HepG2 (cell line): ENCODE data around the gene BGN. TPM values are rescaled to one million over a fixed set of nuclear protein-coding genes. Genes with fewer than 3 reads are reported as not detected.

Experiments used
- ATAC-seq: fragments of 200-7000 bp; cut with Tn5 transposase; 3 replicates; pipeline ENCODE4 v1.9.1; 2020; ENCODE audit warnings: mild to moderate bottlenecking, moderate library complexity
- BruUV-seq: library from RNA; stranded (reverse); fragments of 400-500 nt; replicated peaks from 2 replicates; lab custom pipeline; 2021; lab: Mats Ljungman, UMichigan
- CTCF ChIA-PET: fragments of 300-600 bp; formaldehyde crosslinking; extraction: SDS; loops from one replicate; lab custom pipeline; 2021; ENCODE audit warnings: low total read pairs, inconsistent platforms, low intra/inter-chr PET ratio; lab: Yijun Ruan, JAX
- POLR2A ChIA-PET: fragments of 350-600 bp; sonication (Branson Sonifier 250); formaldehyde crosslinking; loops from one replicate; lab custom pipeline; 2020; ENCODE audit warnings: antibody characterized with exemption, inconsistent platforms; lab: Yijun Ruan, JAX
- DNase-seq: peaks from one replicate; pipeline ENCODE4 v3.0.0-alpha.2; 2015; ENCODE audit warnings: low spot score
- FAIRE-seq: peaks from 3 replicates; lab custom pipeline; 2011; peaks lifted over from hg19 to GRCh38; lab: Jason Lieb, UNC
- H2AFZ ChIP-seq: one replicate; pipeline ENCODE4 v1.6.1; 2011; ENCODE audit warnings: low read length, inconsistent platforms
- H3K27ac ChIP-seq: fragments of 300-600 bp; 3 replicates; pipeline ENCODE4 v1.8.0; 2011; ENCODE audit warnings: mixed run types, mild to moderate bottlenecking, mixed read lengths, low read length, inconsistent platforms; ENCODE audit not compliant: insufficient read depth; ENCODE audit errors: extremely low read length
- H3K27me3 ChIP-seq, 2 experiments: fragments of 200-600 bp in 1 of 2; 2 replicates in 1 of 2; 3 replicates in 1 of 2; pipeline versions ENCODE4 v1.6.0 to v1.8.0; 2011; ENCODE audit warnings: low read length in 2 of 2, mild to moderate bottlenecking in 2 of 2, moderate library complexity in 2 of 2, inconsistent platforms in 1 of 2; ENCODE audit not compliant: insufficient read depth in 2 of 2, control insufficient read depth in 1 of 2
- H3K36me3 ChIP-seq, 2 experiments: fragments of 200-600 bp in 1 of 2; replicated peaks in 1 of 2; 2 replicates in 1 of 2; 3 replicates in 1 of 2; pipeline versions ENCODE4 v1.5.1 to v1.8.0; 2011; ENCODE audit warnings: low read length in 2 of 2, inconsistent platforms in 1 of 2; ENCODE audit not compliant: insufficient read depth in 2 of 2, control insufficient read depth in 1 of 2
- H3K4me1 ChIP-seq: 2 replicates; pipeline ENCODE4 v1.5.1; 2012; ENCODE audit warnings: low read length, inconsistent platforms; ENCODE audit not compliant: insufficient read depth
- H3K4me2 ChIP-seq: 2 replicates; pipeline ENCODE4 v1.6.0; 2011; ENCODE audit warnings: low read depth, low read length, inconsistent platforms
- H3K4me3 ChIP-seq, 3 experiments: fragments of 200-600 bp in 1 of 3; sonication (generic), shearing (Covaris generic) in 1 of 3; replicated peaks in 1 of 3; 2 replicates each; pipeline ENCODE4 v1.5.1; 2011 to 2016; ENCODE audit warnings: low read length in 3 of 3, inconsistent platforms in 2 of 3, low read depth in 2 of 3, mild to moderate bottlenecking in 2 of 3, control low read depth in 1 of 3, mixed read lengths in 1 of 3; ENCODE audit not compliant: insufficient read depth in 1 of 3
- H3K79me2 ChIP-seq: one replicate; pipeline ENCODE4 v1.6.1; 2011; ENCODE audit warnings: low read length, inconsistent platforms; ENCODE audit not compliant: insufficient read depth
- H3K9ac ChIP-seq: 2 replicates; pipeline ENCODE4 v1.6.0; 2011; ENCODE audit warnings: mild to moderate bottlenecking, low read depth, low read length, inconsistent platforms; ENCODE audit not compliant: insufficient read depth
- H3K9me3 ChIP-seq: 2 replicates; pipeline ENCODE4 v1.5.1; 2012; ENCODE audit warnings: mild to moderate bottlenecking, low read length
- H4K20me1 ChIP-seq: 2 replicates; pipeline ENCODE4 v1.6.0; 2011; ENCODE audit warnings: inconsistent platforms, mild to moderate bottlenecking, low read length, moderate library complexity; ENCODE audit not compliant: insufficient read depth
- CREBL2 ChIP-seq: sonication (generic); formaldehyde crosslinking; IDR thresholded peaks from 2 replicates; pipeline ENCODE4 v1.8.1; 2023; ENCODE audit warnings: missing genetic modification reagents, mild to moderate bottlenecking, borderline replicate concordance
- FOSL1 ChIP-seq: sonication (generic); formaldehyde crosslinking; IDR thresholded peaks from 2 replicates; pipeline ENCODE4 v1.9.0; 2021; ENCODE audit warnings: missing genetic modification reagents, borderline replicate concordance
- FOXA1 ChIP-seq, 2 experiments: fragments of 450-650 bp in 1 of 2; sonication (generic) in 1 of 2; formaldehyde crosslinking in 1 of 2; IDR thresholded peaks; 2 replicates each; pipeline versions ENCODE4 v1.4.0 to v1.6.1; 2016 to 2020; ENCODE audit warnings: missing genetic modification reagents in 1 of 2
- HNF4A ChIP-seq: sonication (generic); formaldehyde crosslinking; IDR thresholded peaks from 2 replicates; pipeline ENCODE4 v1.4.0; 2020; ENCODE audit warnings: missing genetic modification reagents
- JUNB ChIP-seq: sonication (generic); formaldehyde crosslinking; IDR thresholded peaks from 2 replicates; pipeline ENCODE4 v1.8.0; 2022; ENCODE audit warnings: missing genetic modification reagents, mild to moderate bottlenecking, borderline replicate concordance
- KLF9 ChIP-seq: IDR thresholded peaks from 2 replicates; pipeline ENCODE4 v1.6.1; 2016; ENCODE audit warnings: low read depth
- SIX4 ChIP-seq: sonication (generic); formaldehyde crosslinking; IDR thresholded peaks from 2 replicates; pipeline ENCODE4 v1.4.0; 2020; ENCODE audit warnings: missing genetic modification reagents
- ZBTB2 ChIP-seq: sonication (generic); formaldehyde crosslinking; IDR thresholded peaks from 2 replicates; pipeline ENCODE4 v1.8.0; 2022; ENCODE audit warnings: low read depth, missing genetic modification reagents
- ZBTB25 ChIP-seq: IDR thresholded peaks from 2 replicates; pipeline ENCODE4 v1.6.1; 2018; ENCODE audit warnings: missing genetic modification reagents
- ZBTB39 ChIP-seq: sonication (generic); formaldehyde crosslinking; IDR thresholded peaks from 2 replicates; pipeline ENCODE4 v1.5.0; 2020; ENCODE audit warnings: missing genetic modification reagents
- ZC3H13 ChIP-seq: sonication (generic); formaldehyde crosslinking; IDR thresholded peaks from 2 replicates; pipeline ENCODE4 v1.8.1; 2023; ENCODE audit warnings: mild to moderate bottlenecking, missing genetic modification reagents, moderate library complexity
- ZNF569 ChIP-seq: sonication (generic); formaldehyde crosslinking; IDR thresholded peaks from 2 replicates; pipeline ENCODE4 v1.5.0; 2020; ENCODE audit warnings: mild to moderate bottlenecking, missing genetic modification reagents, moderate library complexity, borderline replicate concordance
- ZNF772 ChIP-seq: sonication (generic); formaldehyde crosslinking; IDR thresholded peaks from 2 replicates; pipeline ENCODE4 v1.5.0; 2020; ENCODE audit warnings: mild to moderate bottlenecking, missing genetic modification reagents
- ZSCAN5A ChIP-seq: sonication (generic); formaldehyde crosslinking; IDR thresholded peaks from 2 replicates; pipeline ENCODE4 v1.8.0; 2022; ENCODE audit warnings: mild to moderate bottlenecking, missing genetic modification reagents, borderline replicate concordance
- WGBS: methylation state at CpG from one replicate; pipeline ENCODE4 v1.1.6; 2017; ENCODE audit warnings: low lambda C conversion rate; 5-methylcytosine and 5-hydroxymethylcytosine counted together
- in situ Hi-C: cut with HindIII; loops from 2 replicates; pipeline ENCODE4 v1.10.0; 2017; ENCODE audit warnings: low pct_unique_long_range_greater_than_20kb; ENCODE audit not compliant: extremely low pct_ligation_motif_present
- intact Hi-C: fragments of 100-400 bp; cut with micrococcal nuclease; formaldehyde crosslinking; loops from one replicate; pipeline ENCODE4 v1.10.0; 2022; ENCODE audit not compliant: unreplicated experiment
- polyA plus RNA-seq, 8 experiments: library from polyadenylated mRNA; depleted of rRNA in 3 of 8; stranded (reverse) in 7 of 8; unstranded in 1 of 8; fragments of >200 nt; fragmentation: Illumina TruSeq in 4 of 8; extraction: Trizol in 4 of 8; gene quantifications; 2 replicates each; pipeline versions ENCODE4 v1.2.1 to v1.2.3, GENCODE V29; 2011 to 2016; ENCODE audit warnings: low read depth in 4 of 8, missing spikeins in 1 of 8, mixed read lengths in 1 of 8; ENCODE audit not compliant: insufficient read depth in 1 of 8
- total RNA-seq, 5 experiments: library from RNA; depleted of rRNA; stranded (reverse); fragments of >200 nt; fragmentation: Illumina TruSeq; extraction: Trizol; gene quantifications; 2 replicates each; pipeline ENCODE4 v1.2.3, GENCODE V29; 2016; ENCODE audit warnings: low read depth in 1 of 5

BGN gene
- total and polyA plus RNA-seq, 2 of the 13 experiments (the other 11 are each of a cell fraction or from before 2014, with no cell fraction given), result 0.18 to 0.63 TPM

GRCh38 chrX:153465691-153466380 lies 28.9 kb upstream of the BGN start (continued):
- TF ChIP-seq ZBTB39, result no peak
- no peak for TF ChIP-seq ZC3H13 (CRISPR knock-in tag)
- no peak for TF ChIP-seq FOXA1 (IDR thresholded peaks at IDR 0.05)
- no peak for TF ChIP-seq FOXA1 (CRISPR knock-in tag; IDR thresholded peaks at IDR 0.05)
- no peak for TF ChIP-seq ZSCAN5A (CRISPR knock-in tag)
- no peak for TF ChIP-seq ZNF569 (CRISPR knock-in tag)
- no peak for TF ChIP-seq CREBL2 (CRISPR knock-in tag)

GRCh38 chrX:153468008-153468580 lies 26.7 kb upstream of the BGN start:
- Histone ChIP-seq H3K36me3 (peaks cover 0 to 2% of the 10 kb centered on the region in 2 experiments; a peak in 3 of 5 replicates), H3K4me2 (no peak overlapping the region), H3K79me2 (no peaks in the 10 kb centered on the region), H4K20me1 (no peaks in the 10 kb centered on the region), H3K9ac (no peak overlapping the region), H3K27ac (no peak overlapping the region), H3K4me1 (peaks cover 11% of the 10 kb centered on the region), H3K9me3 (no peaks in the 10 kb centered on the region), H3K27me3 (no peaks in the 10 kb centered on the region; a peak in 1 of 5 replicates), H3K4me3 (no peak overlapping the region), H2AFZ (no peak overlapping the region)
- DNase-seq (no peak), FAIRE-seq (no peak), ATAC-seq (no peak)
- in situ Hi-C loops (no loop called here), intact Hi-C loops (no loop called here)
- BruUV-seq, result no TSS peak
- 100% methylated on average over 1 of the region's 12 CpGs for WGBS
- ChIA-PET CTCF (no interaction called here), POLR2A (no interaction called here)
- TF ChIP-seq ZBTB2 (CRISPR knock-in tag) (no peak), FOSL1 (CRISPR knock-in tag) (no peak), SIX4 (CRISPR knock-in tag) (no peak), KLF9 (no peak), ZBTB25 (CRISPR knock-in tag) (no peak), ZNF772 (no peak), JUNB (CRISPR knock-in tag) (no peak), HNF4A (CRISPR knock-in tag) (no peak)
